K562 (cell line): Measurements from ENCODE around the gene PLEKHO1. TPM values are rescaled to one million over a fixed set of nuclear protein-coding genes. Genes with fewer than 3 reads are reported as not detected.

ENCODE experiments used
- ARID1B ChIP-seq: fragments of 450-650 bp; IDR thresholded peaks from 2 replicates; pipeline ENCODE4 v1.6.1; 2016; ENCODE audit warnings: antibody characterized with exemption, mild to moderate bottlenecking, inconsistent platforms
- ATF1 ChIP-seq, 2 experiments: fragments of 450-650 bp in 1 of 2; IDR thresholded peaks; 2 replicates each; pipeline ENCODE4 v1.6.1; 2016; ENCODE audit warnings: missing compliant biosample characterization in 1 of 2, missing genetic modification characterization in 1 of 2
- BCOR ChIP-seq: fragments of 450-650 bp; IDR thresholded peaks from 2 replicates; pipeline ENCODE4 v1.6.1; 2016
- CBFA2T2 ChIP-seq: fragments of 450-650 bp; conservative IDR thresholded peaks from 2 replicates; pipeline ENCODE4 v1.6.1; 2017; ENCODE audit warnings: mild to moderate bottlenecking
- ESRRA ChIP-seq: fragments of 450-650 bp; IDR thresholded peaks from 2 replicates; pipeline ENCODE4 v1.6.1; 2014; ENCODE audit warnings: low read depth, mild to moderate bottlenecking, moderate library complexity, borderline replicate concordance
- HDAC1 ChIP-seq, 2 experiments: fragments of 450-650 bp; IDR thresholded peaks; 2 replicates each; pipeline ENCODE4 v1.6.1; 2016 to 2017; ENCODE audit warnings: inconsistent platforms in 1 of 2, mild to moderate bottlenecking in 1 of 2, moderate library complexity in 1 of 2
- KDM1A ChIP-seq, 2 experiments: fragments of 450-650 bp; IDR thresholded peaks; 2 replicates each; pipeline ENCODE4 v1.6.1; 2016; ENCODE audit warnings: mild to moderate bottlenecking in 2 of 2
- RCOR1 ChIP-seq, 2 experiments: IDR thresholded peaks; 2 replicates each; pipeline ENCODE4 v1.6.1; 2012; ENCODE audit warnings: low read depth in 2 of 2, low read length in 2 of 2, borderline replicate concordance in 1 of 2, improper control_type of control experiment in 1 of 2
- TBL1XR1 ChIP-seq, 2 experiments: IDR thresholded peaks; 2 replicates each; pipeline ENCODE4 v1.6.1; 2012; ENCODE audit warnings: improper control_type of control experiment in 2 of 2, low read length in 2 of 2, mild to moderate bottlenecking in 1 of 2
- TCF3 ChIP-seq: sonication (generic); formaldehyde crosslinking; IDR thresholded peaks from 2 replicates; pipeline ENCODE4 v1.4.0; 2020; ENCODE audit warnings: mild to moderate bottlenecking, missing genetic modification reagents
- TEAD4 ChIP-seq, 2 experiments: sonication (generic) in 1 of 2; formaldehyde crosslinking in 1 of 2; IDR thresholded peaks; 2 replicates each; pipeline versions ENCODE4 v1.6.1 to v1.8.0; 2012 to 2022; ENCODE audit warnings: borderline replicate concordance in 1 of 2, inconsistent platforms in 1 of 2, low read length in 1 of 2, mild to moderate bottlenecking in 1 of 2, missing genetic modification reagents in 1 of 2
- ZNF586 ChIP-seq: fragments of 450-650 bp; formaldehyde crosslinking; conservative IDR thresholded peaks from 2 replicates; pipeline ENCODE4 v1.4.0; 2020; ENCODE audit warnings: mild to moderate bottlenecking, moderate library complexity
- polyA plus RNA-seq, 8 experiments: library from polyadenylated mRNA; depleted of rRNA in 4 of 8; stranded (reverse) in 5 of 8; unstranded in 3 of 8; fragments of >200 nt; fragmentation: Nextera tagmentation in 2 of 8; fragmentation: Illumina TruSeq in 1 of 8; extraction: Ambion mirVana in 2 of 8; extraction: Trizol in 1 of 8; gene quantifications; 2 replicates each; pipeline versions ENCODE4 v1.2.1 to v1.2.3, GENCODE V29; 2011 to 2014; ENCODE audit warnings: inconsistent platforms in 1 of 8, missing spikeins in 1 of 8
- total RNA-seq, 7 experiments: library from RNA; depleted of rRNA in 6 of 7; stranded (reverse); fragments of >200 nt in 6 of 7; fragmentation: Illumina TruSeq in 2 of 7; extraction: Trizol in 2 of 7; gene quantifications; 2 replicates each; pipeline versions ENCODE4 v1.2.1 to v1.2.3, GENCODE V29; 2011 to 2021; ENCODE audit warnings: low replicate concordance in 1 of 7
- TF ChIP-seq, protein P1 (sequence below), 2 experiments: fragments of 450-650 bp; IDR thresholded peaks; 2 replicates each; pipeline ENCODE4 v1.6.1; 2016
- TF ChIP-seq, protein P2 (sequence below): fragments of 450-650 bp; IDR thresholded peaks from 2 replicates; pipeline ENCODE4 v1.6.1; 2016
- TF ChIP-seq, protein P3 (sequence below): fragments of 450-650 bp; conservative IDR thresholded peaks from 2 replicates; pipeline ENCODE4 v1.6.1; 2016; ENCODE audit warnings: missing genetic modification characterization, low read depth, mild to moderate bottlenecking, control low read depth, missing compliant biosample characterization

Gene PLEKHO1
- total and polyA plus RNA-seq, 9 of the 15 experiments (the other 6 are each of a cell fraction or from before 2014, with no cell fraction given), result 0.39 to 16.2 (median 9.6) TPM

DNA sequence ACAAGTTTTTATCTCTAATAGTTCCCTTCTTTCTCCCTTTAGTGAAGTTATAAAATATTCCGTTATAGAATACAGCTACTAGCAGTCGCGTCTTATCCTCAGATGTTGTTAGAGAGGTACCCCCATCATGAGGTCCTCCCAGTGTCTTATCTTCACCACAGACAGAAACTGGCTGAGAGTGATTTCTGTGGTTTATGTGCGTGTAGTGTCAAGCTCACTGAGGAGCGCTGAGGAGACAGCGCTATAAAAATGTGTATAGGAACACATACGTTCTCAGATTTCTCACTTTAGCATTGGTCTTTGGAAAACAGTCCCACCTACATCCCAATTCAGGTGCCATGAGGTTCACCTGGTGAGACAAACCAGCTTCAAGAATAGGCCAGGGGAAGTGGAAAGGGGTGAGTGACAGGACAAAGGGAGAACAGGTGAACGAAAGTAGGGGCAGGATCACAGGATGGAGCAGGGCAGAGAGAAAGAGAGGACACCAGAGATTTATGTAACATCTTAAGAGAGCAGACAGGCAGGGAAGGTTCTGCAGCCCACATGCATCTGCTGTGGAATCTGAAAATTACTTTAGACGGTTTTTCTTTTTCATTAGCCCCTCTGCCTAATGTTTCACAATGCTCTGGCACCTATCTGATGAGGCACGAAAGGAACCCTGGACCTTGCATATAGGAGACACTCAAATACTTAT lies 2.7 kb upstream of the PLEKHO1 start (continued):
- TF ChIP-seq, protein P1, sequence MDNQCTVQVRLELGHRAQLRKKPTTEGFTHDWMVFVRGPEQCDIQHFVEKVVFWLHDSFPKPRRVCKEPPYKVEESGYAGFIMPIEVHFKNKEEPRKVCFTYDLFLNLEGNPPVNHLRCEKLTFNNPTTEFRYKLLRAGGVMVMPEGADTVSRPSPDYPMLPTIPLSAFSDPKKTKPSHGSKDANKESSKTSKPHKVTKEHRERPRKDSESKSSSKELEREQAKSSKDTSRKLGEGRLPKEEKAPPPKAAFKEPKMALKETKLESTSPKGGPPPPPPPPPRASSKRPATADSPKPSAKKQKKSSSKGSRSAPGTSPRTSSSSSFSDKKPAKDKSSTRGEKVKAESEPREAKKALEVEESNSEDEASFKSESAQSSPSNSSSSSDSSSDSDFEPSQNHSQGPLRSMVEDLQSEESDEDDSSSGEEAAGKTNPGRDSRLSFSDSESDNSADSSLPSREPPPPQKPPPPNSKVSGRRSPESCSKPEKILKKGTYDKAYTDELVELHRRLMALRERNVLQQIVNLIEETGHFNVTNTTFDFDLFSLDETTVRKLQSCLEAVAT (IDR thresholded peaks at IDR 0.05), result peak in 1 of 2 experiments; percentile 46; a peak in 1 of 4 replicates
- TF ChIP-seq TBL1XR1 (IDR thresholded peaks at IDR 0.05; ENCODE audit: low read length in 2 of 2) (peak in 1 of 2 experiments; percentile 50; a peak in 1 of 4 replicates), ATF1 (CRISPR knock-in tag; IDR thresholded peaks at IDR 0.05) (no peak), ATF1 (tag; IDR thresholded peaks at IDR 0.05) (0 out of 2 replicates have a peak, but pooled peaks have one; percentile 17), BCOR (peak; percentile 65), ZNF586 (CRISPR knock-in tag) (no peak), HDAC1 (IDR thresholded peaks at IDR 0.05) (peak in 1 of 2 experiments; percentile 65; a peak in 2 of 4 replicates), TEAD4 (IDR thresholded peaks at IDR 0.05; ENCODE audit: low read length) (0 out of 2 replicates have a peak, but pooled peaks have one; percentile 18), TEAD4 (CRISPR knock-in tag; IDR thresholded peaks at IDR 0.05; ENCODE audit: borderline replicate concordance) (no peak), RCOR1 (IDR thresholded peaks at IDR 0.05; ENCODE audit: borderline replicate concordance in 1 of 2, low read depth in 2 of 2, low read length in 2 of 2) (peak; percentile 82 to 98), ARID1B (peak; percentile 51), KDM1A (IDR thresholded peaks at IDR 0.05) (peak; percentile 93), CBFA2T2 (peak; percentile 54), TCF3 (peak; percentile 50), ESRRA (peak; percentile 49; the same call in 1 of the 2 replicates)
- TF ChIP-seq, protein P2, sequence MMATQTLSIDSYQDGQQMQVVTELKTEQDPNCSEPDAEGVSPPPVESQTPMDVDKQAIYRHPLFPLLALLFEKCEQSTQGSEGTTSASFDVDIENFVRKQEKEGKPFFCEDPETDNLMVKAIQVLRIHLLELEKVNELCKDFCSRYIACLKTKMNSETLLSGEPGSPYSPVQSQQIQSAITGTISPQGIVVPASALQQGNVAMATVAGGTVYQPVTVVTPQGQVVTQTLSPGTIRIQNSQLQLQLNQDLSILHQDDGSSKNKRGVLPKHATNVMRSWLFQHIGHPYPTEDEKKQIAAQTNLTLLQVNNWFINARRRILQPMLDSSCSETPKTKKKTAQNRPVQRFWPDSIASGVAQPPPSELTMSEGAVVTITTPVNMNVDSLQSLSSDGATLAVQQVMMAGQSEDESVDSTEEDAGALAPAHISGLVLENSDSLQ, result peak; percentile 60
- TF ChIP-seq, protein P3, sequence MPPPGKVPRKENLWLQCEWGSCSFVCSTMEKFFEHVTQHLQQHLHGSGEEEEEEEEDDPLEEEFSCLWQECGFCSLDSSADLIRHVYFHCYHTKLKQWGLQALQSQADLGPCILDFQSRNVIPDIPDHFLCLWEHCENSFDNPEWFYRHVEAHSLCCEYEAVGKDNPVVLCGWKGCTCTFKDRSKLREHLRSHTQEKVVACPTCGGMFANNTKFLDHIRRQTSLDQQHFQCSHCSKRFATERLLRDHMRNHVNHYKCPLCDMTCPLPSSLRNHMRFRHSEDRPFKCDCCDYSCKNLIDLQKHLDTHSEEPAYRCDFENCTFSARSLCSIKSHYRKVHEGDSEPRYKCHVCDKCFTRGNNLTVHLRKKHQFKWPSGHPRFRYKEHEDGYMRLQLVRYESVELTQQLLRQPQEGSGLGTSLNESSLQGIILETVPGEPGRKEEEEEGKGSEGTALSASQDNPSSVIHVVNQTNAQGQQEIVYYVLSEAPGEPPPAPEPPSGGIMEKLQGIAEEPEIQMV (tag), result no peak
